Gastroesophageal sphincter (tissue), 4 donors: ENCODE results near the gene ARSI. TPM values are rescaled to one million over a fixed set of nuclear protein-coding genes. Genes with fewer than 3 reads are reported as not detected.
A peak's percentile ranks its signal among the peaks of the same experiment; 100 is the strongest.

Source experiments
- ATAC-seq: fragments of 150-250 bp; one replicate; pipeline ENCODE4 v1.9.1; 2016; ENCODE audit warnings: mild to moderate bottlenecking, moderate library complexity
- H3K27ac ChIP-seq, 4 donors: fragments of 200-600 bp; sonication (generic) in 3 of 4; 1 replicate in 3 of 4; 2 replicates in 1 of 4; pipeline ENCODE4 v1.5.1; 2016 to 2019
- H3K27me3 ChIP-seq: fragments of 200-600 bp; sonication (generic); one replicate; pipeline ENCODE4 v1.5.1; 2019
- H3K36me3 ChIP-seq, 2 donors: fragments of 200-600 bp; sonication (generic); one replicate each; pipeline ENCODE4 v1.5.1; 2019; ENCODE audit warnings: control low read depth in 1 of 2
- H3K4me1 ChIP-seq, 3 donors: fragments of 200-600 bp; sonication (generic); 1 replicate in 2 of 3; 2 replicates in 1 of 3; pipeline ENCODE4 v1.5.1; 2016 to 2019; ENCODE audit warnings: control low read depth in 2 of 3
- H3K4me3 ChIP-seq, 2 donors: fragments of 200-600 bp; sonication (generic); one replicate each; pipeline ENCODE4 v1.5.1; 2019; ENCODE audit warnings: mild to moderate bottlenecking in 1 of 2, moderate library complexity in 1 of 2
- H3K9me3 ChIP-seq, 3 donors: fragments of 200-600 bp; sonication (generic); one replicate each; pipeline ENCODE4 v1.5.1; 2017 to 2019; ENCODE audit warnings: control low read depth in 2 of 3
- EP300 ChIP-seq: sonication (generic); formaldehyde crosslinking; IDR thresholded peaks from one replicate; pipeline ENCODE4 v1.6.1; 2017; ENCODE audit warnings: antibody characterized with exemption, mild to moderate bottlenecking
- POLR2A ChIP-seq, 2 donors: fragments of 450-650 bp; IDR thresholded peaks; one replicate each; pipeline ENCODE4 v1.6.1; 2017; ENCODE audit warnings: antibody characterized with exemption in 2 of 2, mild to moderate bottlenecking in 2 of 2, moderate library complexity in 1 of 2
- POLR2AphosphoS5 ChIP-seq: sonication (generic); formaldehyde crosslinking; IDR thresholded peaks from one replicate; pipeline ENCODE4 v1.6.1; 2017; ENCODE audit warnings: antibody characterized with exemption
- WGBS, 2 donors: methylation state at CpG; one replicate each; pipeline ENCODE4 v1.1.5; 2018; ENCODE audit warnings: low coverage in 1 of 2; 5-methylcytosine and 5-hydroxymethylcytosine counted together
- total RNA-seq, 4 donors: library from RNA; depleted of rRNA; stranded (reverse); fragments of >200 nt; gene quantifications; one replicate each; pipeline ENCODE4 v1.1.0, GENCODE V29; 2016
- TF ChIP-seq, protein P1 (sequence below), 4 experiments: fragments of 200-600 bp in 2 of 4; fragments of 450-650 bp in 2 of 4; sonication (generic) in 1 of 4; IDR thresholded peaks; one replicate each; pipeline ENCODE4 v1.5.1; 2017 to 2019; ENCODE audit warnings: antibody characterized with exemption in 4 of 4, mild to moderate bottlenecking in 2 of 4, moderate library complexity in 2 of 4

ARSI gene
- total RNA-seq, 4 donors from 2014 or later, result 3.1 to 11.6 (median 6.8) TPM

GRCh38 chr5:150315245-150315644 lies 12.5 kb upstream of the ARSI start:
- Histone ChIP-seq H3K27me3 (no peaks in the 10 kb centered on the region), H3K36me3 (no peaks in the 10 kb centered on the region), H3K27ac (no peak overlapping the region), H3K4me1 (peaks cover 0 to 11% (median 0%) of the 10 kb centered on the region in 3 donors), H3K9me3 (no peaks in the 10 kb centered on the region), H3K4me3 (no peak overlapping the region)
- no peak for ATAC-seq
- WGBS, 2 donors, result 88 to 97% methylated on average over 4 of the region's 4 CpGs
- TF ChIP-seq EP300 (no peak), POLR2AphosphoS5 (no peak)
- TF ChIP-seq, protein P1, sequence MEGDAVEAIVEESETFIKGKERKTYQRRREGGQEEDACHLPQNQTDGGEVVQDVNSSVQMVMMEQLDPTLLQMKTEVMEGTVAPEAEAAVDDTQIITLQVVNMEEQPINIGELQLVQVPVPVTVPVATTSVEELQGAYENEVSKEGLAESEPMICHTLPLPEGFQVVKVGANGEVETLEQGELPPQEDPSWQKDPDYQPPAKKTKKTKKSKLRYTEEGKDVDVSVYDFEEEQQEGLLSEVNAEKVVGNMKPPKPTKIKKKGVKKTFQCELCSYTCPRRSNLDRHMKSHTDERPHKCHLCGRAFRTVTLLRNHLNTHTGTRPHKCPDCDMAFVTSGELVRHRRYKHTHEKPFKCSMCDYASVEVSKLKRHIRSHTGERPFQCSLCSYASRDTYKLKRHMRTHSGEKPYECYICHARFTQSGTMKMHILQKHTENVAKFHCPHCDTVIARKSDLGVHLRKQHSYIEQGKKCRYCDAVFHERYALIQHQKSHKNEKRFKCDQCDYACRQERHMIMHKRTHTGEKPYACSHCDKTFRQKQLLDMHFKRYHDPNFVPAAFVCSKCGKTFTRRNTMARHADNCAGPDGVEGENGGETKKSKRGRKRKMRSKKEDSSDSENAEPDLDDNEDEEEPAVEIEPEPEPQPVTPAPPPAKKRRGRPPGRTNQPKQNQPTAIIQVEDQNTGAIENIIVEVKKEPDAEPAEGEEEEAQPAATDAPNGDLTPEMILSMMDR (IDR thresholded peaks at IDR 0.05), result no peak

DNA sequence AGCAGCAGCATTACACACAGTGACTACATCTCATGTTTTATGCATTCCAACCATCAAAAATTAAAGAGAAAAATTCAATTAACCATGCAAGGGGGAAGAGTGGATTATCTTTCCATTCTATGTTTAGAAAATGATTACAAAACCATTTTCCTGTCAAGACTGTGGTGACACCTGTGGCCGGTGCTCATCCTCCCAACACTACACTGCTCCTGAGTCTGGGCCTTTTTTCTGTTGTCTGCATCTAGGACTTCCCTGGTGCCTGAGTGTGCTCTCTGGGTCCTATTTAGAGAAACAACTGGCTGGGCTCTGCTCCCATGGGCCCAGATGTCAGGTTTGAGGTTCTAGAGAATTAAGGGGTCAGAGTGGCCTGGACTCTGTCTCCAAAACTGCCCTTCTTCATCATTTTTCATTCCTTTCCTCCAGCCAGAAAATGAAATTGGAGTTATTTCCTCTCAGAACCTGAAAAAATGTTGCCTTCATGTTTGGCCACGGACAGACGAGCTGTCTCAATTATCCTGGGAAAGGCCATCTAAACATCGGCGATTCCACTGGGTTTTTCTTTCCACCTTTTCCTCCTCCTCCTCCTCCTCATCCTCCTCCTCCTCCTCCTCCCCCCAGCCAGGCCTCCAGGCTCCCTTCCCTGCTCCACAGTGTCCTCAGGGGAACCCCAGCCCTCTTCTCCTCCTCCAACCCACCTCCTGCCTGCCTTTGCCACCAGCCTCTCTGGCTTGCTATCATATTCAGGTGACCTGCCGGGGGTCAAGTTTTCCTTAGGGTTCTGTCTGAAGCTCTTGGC lies 11.4 kb upstream of the ARSI start:
- ATAC-seq, result no peak
- 33 to 47% methylated on average over 3 to 5 of the region's 6 CpGs for WGBS, 2 donors
- TF ChIP-seq POLR2A (IDR thresholded peaks at IDR 0.05) (no peak), EP300 (no peak)
- peaks cover 0 to 15% (median 0%) of the 10 kb centered on the region in 3 donors for H3K4me1 ChIP-seq
- no peaks in the 10 kb centered on the region for H3K9me3 ChIP-seq
- H3K27ac ChIP-seq, result peak overlapping the region in 2 of 4 donors; percentile 14 to 24
- no peak overlapping the region for H3K4me3 ChIP-seq
- no peaks in the 10 kb centered on the region for H3K36me3 ChIP-seq
- H3K27me3 ChIP-seq, result no peaks in the 10 kb centered on the region

GRCh38 chr5:150313501-150313900 lies 10.8 kb upstream of the ARSI start:
- Histone ChIP-seq H3K27ac (no peak overlapping the region), H3K4me1 (peaks cover 0 to 18% (median 0%) of the 10 kb centered on the region in 3 donors), H3K27me3 (no peaks in the 10 kb centered on the region), H3K9me3 (no peaks in the 10 kb centered on the region), H3K36me3 (no peaks in the 10 kb centered on the region), H3K4me3 (no peak overlapping the region)
- TF ChIP-seq POLR2A (IDR thresholded peaks at IDR 0.05) (no peak), EP300 (no peak), POLR2AphosphoS5 (no peak)
- TF ChIP-seq, protein P1 (IDR thresholded peaks at IDR 0.05), result no peak
- no peak for ATAC-seq
- 62 to 96% methylated on average over 3 to 4 of the region's 6 CpGs for WGBS, 2 donors

- TF ChIP-seq, protein P1 (IDR thresholded peaks at IDR 0.05), result no peak
- TF ChIP-seq POLR2A (IDR thresholded peaks at IDR 0.05), result no peak
- TF ChIP-seq POLR2AphosphoS5, result no peak
- TF ChIP-seq EP300, result no peak
Observed at GRCh38 chr5:150312518-150312917, 9.8 kb upstream of the ARSI start.

GRCh38 chr5:150311015-150311692 lies 8.4 kb upstream of the ARSI start:
- 85 to 90% methylated on average over 2 to 6 of the region's 7 CpGs for WGBS, 2 donors
- TF ChIP-seq EP300 (no peak), POLR2A (IDR thresholded peaks at IDR 0.05) (no peak), POLR2AphosphoS5 (no peak)
- TF ChIP-seq, protein P1 (IDR thresholded peaks at IDR 0.05), result no peak
- H3K4me3 ChIP-seq, result no peak overlapping the region
- no peak for ATAC-seq
- H3K27me3 ChIP-seq, result no peaks in the 10 kb centered on the region
- H3K9me3 ChIP-seq, result no peaks in the 10 kb centered on the region
- H3K4me1 ChIP-seq, result peaks cover 0 to 19% (median 0%) of the 10 kb centered on the region in 3 donors
- no peak overlapping the region for H3K27ac ChIP-seq
- no peaks in the 10 kb centered on the region for H3K36me3 ChIP-seq

More at GRCh38 chr5:150312518-150312917, 9.8 kb upstream of the ARSI start:
- H3K4me1 ChIP-seq, result peaks cover 0 to 18% (median 0%) of the 10 kb centered on the region in 3 donors
- H3K9me3 ChIP-seq, result no peaks in the 10 kb centered on the region
- no peak overlapping the region for H3K27ac ChIP-seq
- H3K27me3 ChIP-seq, result no peaks in the 10 kb centered on the region
- WGBS, 2 donors, result 89 to 100% methylated on average over 1 to 4 of the region's 6 CpGs
- H3K36me3 ChIP-seq, result no peaks in the 10 kb centered on the region
- no peak for ATAC-seq
- no peak overlapping the region for H3K4me3 ChIP-seq
